NCI-H187 (cell line): ENCODE measurements around the gene DBET.
"Not testable (repeated sequence)": the region's sequence is repeated elsewhere in the genome, so short reads cannot be mapped to it uniquely, and the experiment has no call there.

Experiments used
- DNase-seq, 2 experiments: peaks; one replicate each; lab custom pipeline; 2025; lab: John Stamatoyannopoulos, UW

DBET gene

GRCh38 chr4:190049378-190050239 is 14.7 kb upstream of the DBET start:
- DNase-seq: not testable (repeated sequence)

- DNase-seq: not testable (repeated sequence)
These were observed 5.3 kb upstream of the DBET start for GRCh38 chr4:190058997-190059396.

DNA sequence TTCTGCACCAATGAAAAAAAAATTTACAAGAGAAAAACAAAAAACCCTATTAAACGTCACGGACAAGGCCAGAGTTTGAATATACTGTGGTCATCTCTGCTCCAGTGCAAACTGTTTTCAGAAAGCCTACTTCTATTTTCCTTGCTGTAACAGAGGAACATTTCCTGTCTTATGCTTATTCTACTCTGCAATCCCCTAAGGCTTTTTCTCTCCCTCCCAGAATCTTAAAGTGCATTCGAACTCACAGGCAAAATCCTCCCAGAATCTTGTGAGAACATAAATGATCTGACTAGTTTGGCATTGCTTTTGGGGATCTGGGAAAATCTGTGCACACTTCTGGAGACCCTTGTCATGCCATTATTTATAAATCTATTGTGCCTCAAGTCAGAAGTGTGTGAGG is 503 bp downstream of the DBET start:
- DNase-seq: not testable (repeated sequence)

DNA sequence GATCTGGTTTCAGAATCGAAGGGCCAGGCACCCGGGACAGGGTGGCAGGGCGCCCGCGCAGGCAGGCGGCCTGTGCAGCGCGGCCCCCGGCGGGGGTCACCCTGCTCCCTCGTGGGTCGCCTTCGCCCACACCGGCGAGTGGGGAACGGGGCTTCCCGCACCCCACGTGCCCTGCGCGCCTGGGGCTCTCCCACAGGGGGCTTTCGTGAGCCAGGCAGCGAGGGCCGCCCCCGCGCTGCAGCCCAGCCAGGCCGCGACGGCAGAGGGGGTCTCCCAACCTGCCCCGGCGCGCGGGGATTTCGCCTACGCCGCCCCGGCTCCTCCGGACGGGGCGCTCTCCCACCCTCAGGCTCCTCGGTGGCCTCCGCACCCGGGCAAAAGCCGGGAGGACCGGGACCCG is 4.0 kb downstream of the DBET start:
- DNase-seq: not testable (repeated sequence)

DNA sequence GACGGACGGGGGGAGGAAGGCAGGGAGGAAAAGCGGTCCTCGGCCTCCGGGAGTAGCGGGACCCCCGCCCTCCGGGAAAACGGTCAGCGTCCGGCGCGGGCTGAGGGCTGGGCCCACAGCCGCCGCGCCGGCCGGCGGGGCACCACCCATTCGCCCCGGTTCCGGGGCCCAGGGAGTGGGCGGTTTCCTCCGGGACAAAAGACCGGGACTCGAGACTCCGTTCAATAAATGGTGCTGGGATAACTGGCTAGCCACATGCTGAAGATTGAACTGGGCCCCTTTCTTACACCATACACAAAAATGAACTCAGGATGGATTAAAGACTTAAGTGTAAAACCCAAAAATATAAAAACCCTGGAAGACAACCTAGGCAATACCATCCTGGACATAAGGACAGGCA is 28.8 kb downstream of the DBET start:
- DNase-seq: not testable (repeated sequence)

- not testable (repeated sequence) for DNase-seq
These were observed 29.7 kb downstream of the DBET start for GRCh38 chr4:190094031-190094430.

DNA sequence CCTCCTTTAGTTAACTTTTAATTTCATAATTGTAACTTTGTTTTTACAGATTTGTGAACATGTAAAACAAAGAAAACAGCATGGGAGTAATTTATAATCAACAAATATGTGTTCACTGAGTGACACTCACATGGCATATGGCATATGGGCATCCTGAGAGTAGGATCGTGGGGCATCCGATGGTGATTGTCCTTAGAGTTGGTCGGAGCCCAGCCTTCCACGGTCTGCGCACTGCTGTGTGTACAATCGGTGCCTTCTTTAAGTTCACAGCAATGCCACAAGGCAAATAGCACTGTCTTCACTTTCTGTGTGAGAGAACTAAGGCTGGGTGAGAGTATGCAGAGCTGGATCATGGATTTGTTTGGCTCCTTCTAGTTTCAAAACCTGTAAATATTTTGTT is 31.0 kb downstream of the DBET start:
- not testable (repeated sequence) for DNase-seq

DNA sequence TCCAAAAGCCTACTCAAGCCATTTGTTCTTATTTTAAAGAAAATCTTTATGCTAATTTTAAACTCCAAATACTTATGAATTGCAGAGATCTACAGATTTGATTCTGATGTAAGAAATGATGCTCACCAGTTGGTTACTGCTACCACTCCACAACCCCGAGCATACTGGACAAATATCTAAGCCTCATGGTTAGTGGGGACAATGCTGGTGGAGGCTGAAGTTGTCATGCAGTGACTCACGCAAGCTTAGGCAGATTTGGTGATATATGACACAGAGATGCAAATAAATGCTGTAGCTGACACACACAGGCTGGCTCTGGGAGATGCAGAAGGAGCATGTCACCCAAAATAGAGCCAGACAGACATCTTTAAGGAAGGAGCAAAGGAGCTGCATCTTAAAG is 35.3 kb downstream of the DBET start:
- not testable (repeated sequence) for DNase-seq

GRCh38 chr4:190101525-190101924 is 37.2 kb downstream of the DBET start:
- not testable (repeated sequence) for DNase-seq

- DNase-seq: not testable (repeated sequence)
These were observed 41.9 kb downstream of the DBET start for GRCh38 chr4:190106191-190106590.

- DNase-seq: not testable (repeated sequence)
These were observed 42.5 kb downstream of the DBET start for GRCh38 chr4:190106611-190107480.

DNA sequence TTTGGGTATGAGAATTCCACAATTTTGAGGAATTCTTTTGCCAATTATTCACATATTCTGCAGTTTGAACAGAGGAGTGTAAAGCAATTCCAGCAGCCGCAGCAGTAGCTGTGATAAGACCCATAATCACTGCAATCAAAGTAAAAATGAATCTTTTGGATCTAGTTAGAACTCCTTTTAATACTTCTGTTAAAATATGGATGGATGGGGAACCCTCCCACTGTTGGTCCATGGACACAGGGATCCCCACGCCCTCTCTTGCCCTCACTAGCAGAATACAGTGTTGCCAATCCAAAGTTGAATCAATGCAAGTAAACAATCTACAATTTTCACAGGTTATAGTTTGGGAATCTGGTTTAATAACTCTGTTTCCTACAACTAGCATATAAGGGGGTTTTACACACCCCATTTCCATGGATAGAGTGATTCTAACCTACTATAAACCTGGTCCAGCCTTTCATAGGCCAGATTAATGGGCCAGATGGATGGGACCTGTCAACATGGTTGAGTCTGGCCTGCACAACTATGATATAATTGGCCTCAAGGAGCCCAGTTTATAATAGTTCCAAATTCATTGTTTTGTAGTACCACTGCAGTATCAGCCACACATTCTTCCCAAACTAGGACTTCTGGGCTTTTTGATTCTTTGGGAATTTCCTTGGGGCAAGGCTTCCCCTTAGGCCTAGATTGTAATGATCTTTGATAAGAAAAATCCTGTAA is 43.6 kb downstream of the DBET start:
- not testable (repeated sequence) for DNase-seq

- not testable (repeated sequence) for DNase-seq
These were observed 44.5 kb downstream of the DBET start for GRCh38 chr4:190108756-190109155.

GRCh38 chr4:190109390-190110011 is 45.2 kb downstream of the DBET start:
- DNase-seq: not testable (repeated sequence)

- DNase-seq: not testable (repeated sequence)
These were observed 45.7 kb downstream of the DBET start for GRCh38 chr4:190110033-190110432.

DNA sequence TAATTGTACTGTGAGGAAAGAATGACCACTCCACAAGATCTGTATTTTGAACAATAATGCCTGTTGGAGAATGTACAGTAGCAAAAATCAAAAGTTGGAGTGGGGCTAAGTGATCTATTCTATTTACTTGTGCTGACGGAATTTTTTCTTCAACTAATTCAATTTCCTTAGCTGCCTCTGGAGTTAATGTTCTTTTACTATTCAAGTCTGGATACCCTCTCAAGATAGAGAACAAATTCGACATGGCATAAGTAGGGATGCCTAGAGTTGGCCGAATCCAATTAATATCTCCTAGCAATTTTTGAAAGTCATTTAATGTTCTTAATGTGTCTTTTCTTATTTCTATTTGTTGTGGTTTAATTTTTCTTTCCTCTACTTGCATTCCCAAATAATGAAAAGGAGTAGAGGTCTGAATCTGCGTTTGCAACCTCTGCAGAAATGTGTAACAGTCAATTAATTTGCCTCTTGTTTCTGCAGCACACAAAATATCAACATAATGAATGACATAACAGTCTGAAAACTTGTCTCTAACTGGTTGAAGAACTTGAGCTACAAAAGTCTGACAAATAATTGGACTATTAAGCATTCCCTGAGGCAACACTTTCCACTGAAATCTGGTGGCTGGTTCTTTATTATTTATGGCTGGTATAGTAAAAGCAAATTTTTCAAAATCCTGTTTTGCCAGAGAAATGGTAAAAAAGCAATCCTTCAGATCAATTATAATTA is 46.4 kb downstream of the DBET start:
- not testable (repeated sequence) for DNase-seq

- DNase-seq: not testable (repeated sequence)
These were observed 48.6 kb downstream of the DBET start for GRCh38 chr4:190112879-190113278.

DNA sequence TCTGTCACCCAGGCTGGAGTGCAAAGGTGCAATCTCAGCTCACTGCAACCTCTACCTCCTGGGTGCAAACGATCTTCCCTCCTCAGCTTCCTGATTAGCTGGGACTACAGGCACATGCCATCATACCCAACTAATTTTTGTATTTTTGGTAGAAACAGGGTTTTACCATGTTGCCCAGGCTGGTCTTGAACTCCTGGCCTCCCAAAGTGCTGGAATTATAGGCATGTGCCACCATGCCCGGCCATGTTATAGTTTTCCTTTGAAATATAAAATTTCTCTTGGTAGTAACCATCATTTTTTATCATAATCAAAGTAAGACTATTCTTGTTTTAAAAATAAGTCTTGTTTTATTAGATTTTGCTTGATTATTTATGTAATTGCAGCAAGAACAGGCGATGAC is 50.7 kb downstream of the DBET start:
- not testable (repeated sequence) for DNase-seq
